Chondrocyte (in vitro differentiated cells): ENCODE measurements around the gene KCNJ12. TPM values are rescaled to one million over a fixed set of nuclear protein-coding genes. Genes with fewer than 3 reads are reported as not detected.

Experiments used
- DNase-seq: peaks from one replicate; pipeline ENCODE4 v3.0.0; 2021; ENCODE audit warnings: mixed read lengths, low spot score
- H3K27ac Mint-ChIP-seq: one replicate; pipeline ENCODE4 v1.8.0; 2021; ENCODE audit warnings: mild to moderate bottlenecking, moderate library complexity, mixed read lengths; ENCODE audit not compliant: unreplicated experiment
- H3K27me3 Mint-ChIP-seq: 2 replicates; pipeline ENCODE4 v1.8.0; 2021; ENCODE audit warnings: low read depth, mixed read lengths
- H3K36me3 Mint-ChIP-seq: 2 replicates; pipeline ENCODE4 v1.8.0; 2021; ENCODE audit warnings: low read depth, mixed read lengths
- H3K4me1 Mint-ChIP-seq: 2 replicates; pipeline ENCODE4 v1.8.0; 2021; ENCODE audit warnings: low read depth, mild to moderate bottlenecking, mixed read lengths
- H3K4me3 Mint-ChIP-seq: one replicate; pipeline ENCODE4 v1.8.0; 2021; ENCODE audit warnings: mild to moderate bottlenecking, moderate library complexity, mixed read lengths; ENCODE audit not compliant: unreplicated experiment
- H3K9me3 Mint-ChIP-seq: 2 replicates; pipeline ENCODE4 v1.8.0; 2021; ENCODE audit warnings: low read depth, mixed read lengths
- CTCF ChIP-seq: fragments of 200-600 bp; sonication (generic); IDR thresholded peaks from 2 replicates; pipeline ENCODE4 v1.5.0; 2021; ENCODE audit warnings: antibody characterized with exemption, mild to moderate bottlenecking, moderate library complexity
- total RNA-seq: library from RNA; stranded (reverse); gene quantifications from 3 replicates; pipeline ENCODE4 v1.2.1, GENCODE V29; 2021

KCNJ12 gene
- total RNA-seq, 1 donor from 2014 or later, result 2.5 TPM

GRCh38 chr17:21389394-21389793 lies 13.2 kb downstream of the KCNJ12 start:
- DNase-seq, result no peak
- no peak for TF ChIP-seq CTCF
- no peak overlapping the region for H3K4me3 Mint-ChIP-seq
- H3K36me3 Mint-ChIP-seq, result peaks cover 3% of the 10 kb centered on the region
- peaks cover 1% of the 10 kb centered on the region for H3K27me3 Mint-ChIP-seq
- no peaks in the 10 kb centered on the region for H3K9me3 Mint-ChIP-seq
- H3K27ac Mint-ChIP-seq, result no peak overlapping the region
- H3K4me1 Mint-ChIP-seq, result peaks cover 9% of the 10 kb centered on the region

- Mint-ChIP-seq H3K27me3 (peaks cover 1% of the 10 kb centered on the region), H3K4me3 (no peak overlapping the region), H3K36me3 (peaks cover 3% of the 10 kb centered on the region), H3K9me3 (no peaks in the 10 kb centered on the region), H3K4me1 (peaks cover 9% of the 10 kb centered on the region), H3K27ac (no peak overlapping the region)
- no peak for TF ChIP-seq CTCF
- no peak for DNase-seq
Measured at GRCh38 chr17:21390294-21390693, 14.1 kb downstream of the KCNJ12 start.

- H3K27ac Mint-ChIP-seq, result no peak overlapping the region
- no peak overlapping the region for H3K4me3 Mint-ChIP-seq
- H3K9me3 Mint-ChIP-seq, result no peaks in the 10 kb centered on the region
- peaks cover 2% of the 10 kb centered on the region for H3K36me3 Mint-ChIP-seq
- DNase-seq, result no peak
- TF ChIP-seq CTCF, result no peak
- H3K4me1 Mint-ChIP-seq, result peaks cover 14% of the 10 kb centered on the region
- no peaks in the 10 kb centered on the region for H3K27me3 Mint-ChIP-seq
Measured at GRCh38 chr17:21392266-21392665, 16.1 kb downstream of the KCNJ12 start.

- Mint-ChIP-seq H3K36me3 (peaks cover 2% of the 10 kb centered on the region), H3K27ac (no peak overlapping the region), H3K9me3 (no peaks in the 10 kb centered on the region), H3K27me3 (no peaks in the 10 kb centered on the region), H3K4me3 (no peak overlapping the region), H3K4me1 (peaks cover 17% of the 10 kb centered on the region)
- no peak for DNase-seq
- TF ChIP-seq CTCF, result no peak
Measured at GRCh38 chr17:21394265-21394664, 18.1 kb downstream of the KCNJ12 start.

GRCh38 chr17:21395764-21396163 lies 19.6 kb downstream of the KCNJ12 start:
- H3K27me3 Mint-ChIP-seq, result no peaks in the 10 kb centered on the region
- no peak for DNase-seq

More at GRCh38 chr17:21395764-21396163, 19.6 kb downstream of the KCNJ12 start:
- Mint-ChIP-seq H3K9me3 (no peaks in the 10 kb centered on the region), H3K4me1 (peaks cover 25% of the 10 kb centered on the region), H3K27ac (no peak overlapping the region), H3K4me3 (no peak overlapping the region), H3K36me3 (peaks cover 2% of the 10 kb centered on the region)
- no peak for TF ChIP-seq CTCF
